Lung (tissue), 12 donors: ENCODE measurements around the gene CDC42. TPM values are rescaled to one million over a fixed set of nuclear protein-coding genes. Genes with fewer than 3 reads are reported as not detected.

ENCODE experiments used
- ATAC-seq: fragments of 200-7000 bp; cut with Tn5 transposase; one replicate; pipeline ENCODE4 v1.9.1; 2020; ENCODE audit warnings: moderate number of reproducible peaks; ENCODE audit not compliant: insufficient read depth, low FRiP score
- DNase-seq, 3 donors: peaks; one replicate each; pipeline ENCODE4 v3.0.0-alpha.2; 2013 to 2017
- H3K27ac ChIP-seq, 2 donors: one replicate each; pipeline ENCODE4 v1.5.1; 2013; ENCODE audit warnings: mild to moderate bottlenecking in 2 of 2, moderate library complexity in 2 of 2, control low read depth in 1 of 2, inconsistent platforms in 1 of 2, low read depth in 1 of 2, low read length in 1 of 2
- H3K27me3 ChIP-seq, 3 donors: one replicate each; pipeline ENCODE4 v1.5.1; 2013; ENCODE audit warnings: low read length in 2 of 3; ENCODE audit not compliant: control insufficient read depth in 3 of 3, insufficient read depth in 3 of 3
- H3K36me3 ChIP-seq, 4 donors: one replicate each; pipeline ENCODE4 v1.5.1; 2013; ENCODE audit warnings: low read length in 4 of 4, mild to moderate bottlenecking in 1 of 4, moderate library complexity in 1 of 4; ENCODE audit not compliant: control insufficient read depth in 4 of 4, insufficient read depth in 4 of 4
- H3K4me1 ChIP-seq, 5 donors: one replicate each; pipeline ENCODE4 v1.5.1; 2013; ENCODE audit warnings: low read length in 5 of 5, mild to moderate bottlenecking in 2 of 5, moderate library complexity in 1 of 5; ENCODE audit not compliant: control insufficient read depth in 5 of 5, insufficient read depth in 5 of 5
- H3K4me3 ChIP-seq: one replicate; pipeline ENCODE4 v1.5.1; 2013; ENCODE audit warnings: mild to moderate bottlenecking, control low read depth, moderate library complexity
- H3K9ac ChIP-seq, 2 donors: one replicate each; pipeline ENCODE4 v1.5.1; 2013; ENCODE audit warnings: low read length in 2 of 2, control low read depth in 1 of 2; ENCODE audit not compliant: insufficient read depth in 1 of 2
- H3K9me3 ChIP-seq, 4 donors: one replicate each; pipeline ENCODE4 v1.5.1; 2013; ENCODE audit warnings: low read length in 3 of 4, mild to moderate bottlenecking in 1 of 4, moderate library complexity in 1 of 4; ENCODE audit not compliant: control insufficient read depth in 4 of 4, insufficient read depth in 3 of 4
- WGBS, 2 donors: extraction: QIAGEN DNeasy Blood & Tissue Kit; methylation state at CpG; one replicate each; pipeline ENCODE4 v1.1.7; 2013; 5-methylcytosine and 5-hydroxymethylcytosine counted together
- polyA plus RNA-seq, 2 donors: library from polyadenylated mRNA; stranded (reverse); fragments of 200-250 nt; gene quantifications; one replicate each; pipeline ENCODE4 v1.2.1, GENCODE V29; 2013
- total RNA-seq, 2 donors: library from RNA; depleted of rRNA in 1 of 2; stranded (reverse); fragments of >200 nt in 1 of 2; gene quantifications; one replicate each; pipeline ENCODE4 v1.2.1, GENCODE V29; 2014 to 2021
- TF ChIP-seq, protein P1 (sequence below): IDR thresholded peaks from 2 replicates; pipeline ENCODE4 v1.5.1; 2012; ENCODE audit warnings: mild to moderate bottlenecking; ENCODE audit errors: control extremely low read depth, extremely low read depth
- donor health status: control.
- donor health status: control.
- donor health status: Bipolar disorder and iron deficiency.
- donor health status: healthy.
- donor health status: DM: yes; HTN: yes; CAD: no.

Gene CDC42
- total and polyA plus RNA-seq, 4 donors: 137 to 231 (median 219) TPM

DNA sequence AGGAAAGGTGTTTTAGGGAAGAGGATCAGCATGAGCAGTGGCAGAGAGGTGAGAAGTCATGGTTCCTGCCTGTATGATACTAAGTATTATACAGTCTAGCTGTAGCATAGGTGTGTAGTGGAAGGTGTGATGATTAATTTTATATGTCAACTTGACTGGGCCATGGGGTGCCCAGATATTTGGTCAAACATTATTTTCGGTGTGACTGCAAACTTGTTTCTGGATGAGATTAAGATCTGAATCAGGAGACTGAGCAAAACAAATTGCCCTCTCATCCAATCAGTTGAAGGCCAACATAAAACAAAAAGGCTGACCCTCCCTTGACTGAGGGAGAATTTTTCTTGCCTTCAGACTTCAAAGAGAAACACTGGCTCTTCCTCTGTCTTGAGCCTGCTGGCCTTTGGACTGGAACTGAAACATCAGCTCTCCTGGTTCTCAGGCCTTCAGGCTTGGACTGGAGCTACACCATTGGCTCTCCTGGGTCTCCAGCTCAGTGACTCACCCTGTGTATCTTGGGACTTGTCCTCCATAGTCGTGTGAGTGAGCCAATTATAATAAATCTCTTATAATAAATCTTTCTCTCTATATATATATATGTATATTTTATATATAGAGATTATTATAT lies 6.8 kb upstream of the CDC42 start:
- Histone ChIP-seq H3K4me3 (no peak overlapping the region), H3K9me3 (peaks cover 0 to 2% (median 0%) of the 10 kb centered on the region in 4 donors), H3K9ac (no peak overlapping the region), H3K27ac (no peak overlapping the region), H3K27me3 (no peaks in the 10 kb centered on the region), H3K36me3 (no peaks in the 10 kb centered on the region), H3K4me1 (peaks cover 0 to 6% (median 0%) of the 10 kb centered on the region in 5 donors)
- no peak for ATAC-seq
- WGBS, 2 donors: 85 to 93% methylated on average over 2 of the region's 2 CpGs
- TF ChIP-seq, protein P1, sequence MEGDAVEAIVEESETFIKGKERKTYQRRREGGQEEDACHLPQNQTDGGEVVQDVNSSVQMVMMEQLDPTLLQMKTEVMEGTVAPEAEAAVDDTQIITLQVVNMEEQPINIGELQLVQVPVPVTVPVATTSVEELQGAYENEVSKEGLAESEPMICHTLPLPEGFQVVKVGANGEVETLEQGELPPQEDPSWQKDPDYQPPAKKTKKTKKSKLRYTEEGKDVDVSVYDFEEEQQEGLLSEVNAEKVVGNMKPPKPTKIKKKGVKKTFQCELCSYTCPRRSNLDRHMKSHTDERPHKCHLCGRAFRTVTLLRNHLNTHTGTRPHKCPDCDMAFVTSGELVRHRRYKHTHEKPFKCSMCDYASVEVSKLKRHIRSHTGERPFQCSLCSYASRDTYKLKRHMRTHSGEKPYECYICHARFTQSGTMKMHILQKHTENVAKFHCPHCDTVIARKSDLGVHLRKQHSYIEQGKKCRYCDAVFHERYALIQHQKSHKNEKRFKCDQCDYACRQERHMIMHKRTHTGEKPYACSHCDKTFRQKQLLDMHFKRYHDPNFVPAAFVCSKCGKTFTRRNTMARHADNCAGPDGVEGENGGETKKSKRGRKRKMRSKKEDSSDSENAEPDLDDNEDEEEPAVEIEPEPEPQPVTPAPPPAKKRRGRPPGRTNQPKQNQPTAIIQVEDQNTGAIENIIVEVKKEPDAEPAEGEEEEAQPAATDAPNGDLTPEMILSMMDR: no peak
- DNase-seq: no peak

- no peak overlapping the region for H3K4me3 ChIP-seq
- H3K36me3 ChIP-seq: no peaks in the 10 kb centered on the region
- H3K27ac ChIP-seq: no peak overlapping the region
- no peak overlapping the region for H3K9ac ChIP-seq
- H3K4me1 ChIP-seq: peaks cover 0 to 6% (median 0%) of the 10 kb centered on the region in 5 donors
- H3K27me3 ChIP-seq: no peaks in the 10 kb centered on the region
- DNase-seq (no peak), ATAC-seq (no peak)
- TF ChIP-seq, protein P1: no peak
- peaks cover 0 to 2% (median 0%) of the 10 kb centered on the region in 4 donors for H3K9me3 ChIP-seq
- WGBS, 2 donors: 73 to 74% methylated on average over 8 of the region's 8 CpGs
These were observed 3.9 kb upstream of the CDC42 start for GRCh38 chr1:22048351-22049192.

DNA sequence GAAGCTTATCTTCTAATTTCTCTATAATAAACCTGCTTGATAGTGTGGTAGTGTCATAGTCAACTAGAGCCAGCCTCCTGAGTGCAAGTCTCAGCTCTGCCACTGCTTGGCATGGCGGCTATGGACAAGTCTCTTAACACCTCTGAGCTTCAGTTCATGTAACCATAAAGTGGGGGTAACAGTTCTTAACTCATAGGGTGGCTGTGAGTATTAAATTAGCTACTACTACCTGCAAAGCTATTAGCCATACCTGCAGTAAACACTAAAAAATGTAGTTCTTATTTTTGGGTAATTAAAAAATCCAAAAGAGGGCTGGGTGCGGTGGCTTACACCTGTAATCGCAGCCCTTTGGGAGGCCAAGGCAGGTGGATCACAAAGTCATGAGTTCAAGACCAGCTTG lies 2.2 kb upstream of the CDC42 start:
- TF ChIP-seq, protein P1: no peak
- Histone ChIP-seq H3K9ac (no peak overlapping the region), H3K4me3 (no peak overlapping the region), H3K4me1 (peaks cover 0 to 9% (median 0%) of the 10 kb centered on the region in 5 donors), H3K9me3 (peaks cover 0 to 1% (median 0%) of the 10 kb centered on the region in 4 donors), H3K36me3 (peaks cover 0 to 3% (median 0%) of the 10 kb centered on the region in 4 donors), H3K27me3 (no peaks in the 10 kb centered on the region), H3K27ac (no peak overlapping the region)
- DNase-seq (no peak), ATAC-seq (no peak)
- WGBS, 2 donors: 99 to 100% methylated on average over 3 of the region's 3 CpGs
